ENCODE measurements around the gene KCNH8.
A peak's percentile ranks its signal among the peaks of the same experiment; 100 is the strongest.

The KCNH8 gene

DNA sequence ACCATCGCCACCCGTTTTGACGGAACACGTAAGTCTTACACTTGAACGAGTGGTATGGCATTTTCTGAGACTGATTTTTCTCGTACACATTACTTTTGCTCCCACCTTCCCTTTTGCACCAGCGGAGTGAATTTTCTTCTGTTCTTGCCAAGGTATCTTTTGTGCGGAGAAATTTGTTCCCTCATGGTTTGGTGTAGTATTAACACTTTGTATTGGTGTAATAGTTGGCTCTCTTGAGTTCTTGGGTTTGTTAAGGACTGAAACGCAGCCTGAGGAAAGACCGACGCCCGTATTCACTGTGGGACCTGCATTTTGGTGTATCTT is 420 bp downstream of the KCNH8 start:
- no peaks in the 10 kb centered on the region for H3K27me3 ChIP-seq (ENCODE audit: low read depth)
- H3K4me3 ChIP-seq = peak overlapping the region; percentile 62
- H3K9me3 ChIP-seq = no peaks in the 10 kb centered on the region
- H3K4me1 ChIP-seq = peaks cover 5% of the 10 kb centered on the region
- no peaks in the 10 kb centered on the region for H3K36me3 ChIP-seq (replicated peaks)
- no peak for DNase-seq (ENCODE audit: low spot score in 2 of 2)
- in situ Hi-C loops (cut with MboI; ENCODE audit: low sequenced_read_pairs) = no loop called here

DNA sequence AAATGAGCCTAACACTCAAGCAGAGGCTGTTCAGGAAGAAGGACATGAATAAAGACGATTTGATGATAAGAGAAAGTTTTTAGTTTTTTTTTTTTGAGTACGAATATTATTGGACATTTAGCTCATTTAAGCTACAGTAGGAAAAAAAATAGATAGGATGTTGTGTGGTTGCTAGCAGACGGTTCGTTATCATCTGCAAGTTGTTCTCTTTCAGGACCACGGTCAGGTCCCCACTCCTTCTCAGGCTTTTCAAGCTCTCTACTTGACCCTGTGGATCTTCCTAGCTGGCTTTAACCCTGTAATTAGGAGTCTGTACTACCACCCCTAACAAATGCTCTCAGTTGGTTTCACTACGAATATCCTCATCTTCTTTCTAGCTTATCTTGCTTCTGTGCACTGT is 1.1 kb downstream of the KCNH8 start:
- H3K4me3 ChIP-seq = peak overlapping the region; percentile 62; the same call in 1 of the 2 replicates

DNA sequence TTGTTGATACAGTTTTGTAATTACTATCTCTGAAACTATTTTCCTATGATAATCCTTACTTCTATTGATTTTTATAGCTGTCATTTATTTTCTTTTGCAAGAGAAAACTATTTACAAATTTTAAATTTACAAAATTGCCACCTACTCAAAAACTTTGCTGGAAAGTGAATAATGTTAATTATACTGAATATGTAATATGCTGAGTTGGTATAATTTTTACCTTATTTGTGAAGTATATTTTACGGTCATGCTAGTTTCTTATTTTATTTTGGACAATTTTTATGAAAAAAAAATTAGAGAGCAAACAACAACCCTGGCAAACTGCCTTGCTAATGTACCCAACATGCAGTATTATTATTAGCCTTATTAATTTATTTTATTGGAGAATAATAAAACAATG is 2.9 kb downstream of the KCNH8 start:
- Histone ChIP-seq H3K9me3 (no peaks in the 10 kb centered on the region), H3K4me1 (peaks cover 5% of the 10 kb centered on the region), H3K27me3 (ENCODE audit: low read depth) (no peaks in the 10 kb centered on the region), H3K4me3 (no peak overlapping the region), H3K36me3 (replicated peaks) (no peaks in the 10 kb centered on the region)
- in situ Hi-C loops (cut with MboI; ENCODE audit: low sequenced_read_pairs) = no loop called here
- no peak for DNase-seq (ENCODE audit: low spot score in 2 of 2)

More for the DNA sequence above, 1.1 kb downstream of the KCNH8 start:
- peak; percentile 39 to 64 for DNase-seq (ENCODE audit: low spot score in 2 of 2)
- H3K27me3 ChIP-seq (ENCODE audit: low read depth) = no peaks in the 10 kb centered on the region
- in situ Hi-C loops (cut with MboI; ENCODE audit: low sequenced_read_pairs) = no loop called here
- H3K36me3 ChIP-seq (replicated peaks) = no peaks in the 10 kb centered on the region
- H3K9me3 ChIP-seq = no peaks in the 10 kb centered on the region
- H3K4me1 ChIP-seq = peaks cover 5% of the 10 kb centered on the region

DNA sequence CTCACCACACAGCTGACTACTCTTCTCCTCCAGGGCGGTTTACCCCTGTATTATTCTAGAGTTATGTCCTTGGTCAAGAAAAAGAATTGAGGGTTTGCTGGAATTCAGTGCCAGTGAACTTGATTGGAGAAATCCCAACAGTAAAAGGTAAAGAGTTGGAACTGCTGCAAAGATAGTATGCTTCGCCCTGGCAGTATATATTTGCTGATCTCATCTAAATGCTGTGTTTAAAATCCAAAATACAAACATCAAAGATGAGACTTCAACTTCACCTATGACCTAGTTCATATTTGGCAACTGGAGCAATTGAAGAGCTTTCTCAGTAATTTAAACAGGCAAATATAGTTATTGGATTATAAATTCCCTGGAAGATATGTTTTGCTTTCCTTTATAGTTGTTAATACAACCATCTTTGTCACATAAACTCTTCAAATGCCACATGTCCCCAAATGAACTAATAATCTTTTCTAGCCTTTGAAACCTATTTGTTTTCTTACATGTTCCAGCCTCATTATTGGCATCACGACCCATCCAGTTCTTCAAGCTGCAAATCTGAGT is 6.5 kb downstream of the KCNH8 start:
- H3K4me3 ChIP-seq = no peak overlapping the region
- DNase-seq (ENCODE audit: low spot score in 2 of 2) = no peak
- no peaks in the 10 kb centered on the region for H3K9me3 ChIP-seq
- no peaks in the 10 kb centered on the region for H3K36me3 ChIP-seq (replicated peaks)
- H3K4me1 ChIP-seq = no peaks in the 10 kb centered on the region
- in situ Hi-C loops (cut with MboI; ENCODE audit: low sequenced_read_pairs) = no loop called here
- no peaks in the 10 kb centered on the region for H3K27me3 ChIP-seq (ENCODE audit: low read depth)

DNA sequence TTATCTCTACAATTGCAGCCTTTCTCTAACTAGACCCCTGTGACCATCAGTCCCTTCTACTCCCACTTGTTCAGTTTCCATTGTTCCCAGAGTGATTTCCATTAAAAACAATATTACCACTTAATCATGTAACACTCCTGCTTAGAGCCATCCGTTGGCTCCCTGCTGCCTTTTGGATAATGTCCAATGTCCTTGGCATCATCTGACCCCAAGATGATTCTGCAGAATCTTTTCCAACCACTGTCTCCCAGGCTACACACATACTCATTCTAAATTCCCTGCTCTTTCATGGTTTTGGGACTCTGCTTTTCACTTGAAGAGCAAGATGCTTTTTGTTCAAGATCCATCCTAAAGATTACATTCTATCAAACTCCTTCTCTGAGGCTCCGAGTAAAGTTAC is 7.1 kb downstream of the KCNH8 start:
- H3K9me3 ChIP-seq = no peaks in the 10 kb centered on the region
- in situ Hi-C loops (cut with MboI; ENCODE audit: low sequenced_read_pairs) = no loop called here
- DNase-seq (ENCODE audit: low spot score in 2 of 2) = no peak
- no peaks in the 10 kb centered on the region for H3K36me3 ChIP-seq (replicated peaks)
- H3K4me1 ChIP-seq = no peaks in the 10 kb centered on the region
- H3K4me3 ChIP-seq = no peak overlapping the region
- no peaks in the 10 kb centered on the region for H3K27me3 ChIP-seq (ENCODE audit: low read depth)

DNA sequence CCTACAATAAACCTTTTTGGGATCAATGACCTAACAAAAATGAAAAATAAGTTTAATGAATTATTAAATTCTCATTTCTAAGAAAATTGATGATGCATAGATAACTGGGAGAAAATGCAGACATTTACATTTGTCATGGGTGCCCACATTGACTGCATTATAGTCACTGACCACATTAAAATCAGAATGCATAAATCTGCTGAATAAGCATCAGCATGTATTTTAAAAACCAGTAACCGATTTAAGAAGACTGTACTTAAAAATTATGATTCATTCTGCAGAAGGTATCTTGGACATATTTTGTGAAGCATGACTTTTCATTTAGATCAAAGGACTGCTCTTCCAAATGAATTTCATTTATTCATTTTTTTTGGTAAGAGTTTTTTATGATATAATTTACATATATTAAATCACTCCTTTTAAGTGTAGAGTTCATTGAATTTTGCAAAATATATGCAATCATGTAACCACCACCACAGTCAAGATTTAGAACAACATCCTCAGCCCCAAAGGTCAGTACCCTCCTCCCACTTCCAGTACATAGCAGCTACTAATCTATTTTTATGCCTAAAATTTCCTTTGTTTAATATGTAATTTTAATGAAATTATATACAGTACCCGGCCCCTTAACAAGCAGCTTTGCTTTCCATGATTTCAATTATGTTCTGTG is 11.8 kb downstream of the KCNH8 start:
- H3K9me3 ChIP-seq = no peaks in the 10 kb centered on the region
- no peak for DNase-seq (ENCODE audit: low spot score in 2 of 2)
- no peaks in the 10 kb centered on the region for H3K27me3 ChIP-seq (ENCODE audit: low read depth)
- H3K4me3 ChIP-seq = no peak overlapping the region
- no peaks in the 10 kb centered on the region for H3K4me1 ChIP-seq
- no peaks in the 10 kb centered on the region for H3K36me3 ChIP-seq (replicated peaks)
- in situ Hi-C loops (cut with MboI; ENCODE audit: low sequenced_read_pairs) = no loop called here

DNA sequence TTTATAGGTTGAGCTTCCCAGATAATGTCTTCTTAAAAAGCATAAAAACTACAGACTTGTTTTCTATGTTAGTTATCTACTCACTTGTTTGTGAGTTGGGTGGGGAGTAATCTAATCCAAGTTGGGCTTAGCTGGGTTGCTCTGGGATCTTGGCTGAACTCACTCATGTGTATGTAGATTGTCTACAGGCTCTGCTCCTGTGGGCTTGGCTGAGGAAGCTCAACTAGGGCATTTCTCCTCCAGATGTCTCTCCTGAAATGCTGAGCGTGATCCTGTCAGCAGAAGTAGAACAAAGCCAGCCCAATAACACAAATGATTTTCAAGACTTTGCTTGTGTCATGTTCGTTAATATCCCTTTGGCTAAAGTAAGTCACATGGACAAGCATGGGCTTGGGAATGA is 17.3 kb downstream of the KCNH8 start:
- Histone ChIP-seq H3K27me3 (ENCODE audit: low read depth) (no peaks in the 10 kb centered on the region), H3K4me1 (no peaks in the 10 kb centered on the region), H3K36me3 (replicated peaks) (no peaks in the 10 kb centered on the region), H3K4me3 (no peak overlapping the region), H3K9me3 (no peaks in the 10 kb centered on the region)
- in situ Hi-C loops (cut with MboI; ENCODE audit: low sequenced_read_pairs) = no loop called here
- DNase-seq (ENCODE audit: low spot score in 2 of 2) = no peak

DNA sequence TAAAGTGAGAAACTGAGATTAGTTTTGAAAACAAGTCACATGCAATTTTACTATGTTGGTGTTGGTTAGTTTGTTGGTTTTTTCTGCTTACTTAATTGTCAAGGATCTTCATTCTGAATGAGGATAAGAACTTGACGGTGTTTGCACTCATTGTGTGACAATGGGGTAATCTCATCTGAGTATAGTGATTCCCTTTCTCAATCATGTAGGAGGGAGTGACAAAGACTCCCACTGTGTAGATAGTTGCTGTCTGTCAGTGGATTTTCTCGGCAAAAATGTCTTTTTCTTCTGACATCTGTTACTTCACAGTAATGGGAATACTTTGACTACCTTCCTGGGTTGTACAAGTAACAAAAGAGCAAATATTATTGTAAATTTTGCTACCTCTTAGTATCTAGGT is 23.5 kb downstream of the KCNH8 start:
- DNase-seq (ENCODE audit: low spot score in 2 of 2) = no peak
- H3K4me3 ChIP-seq = no peak overlapping the region
- no peaks in the 10 kb centered on the region for H3K9me3 ChIP-seq
- H3K27me3 ChIP-seq (ENCODE audit: low read depth) = no peaks in the 10 kb centered on the region
- H3K36me3 ChIP-seq (replicated peaks) = no peaks in the 10 kb centered on the region
- in situ Hi-C loops (cut with MboI; ENCODE audit: low sequenced_read_pairs) = no loop called here
- H3K4me1 ChIP-seq = no peaks in the 10 kb centered on the region

DNA sequence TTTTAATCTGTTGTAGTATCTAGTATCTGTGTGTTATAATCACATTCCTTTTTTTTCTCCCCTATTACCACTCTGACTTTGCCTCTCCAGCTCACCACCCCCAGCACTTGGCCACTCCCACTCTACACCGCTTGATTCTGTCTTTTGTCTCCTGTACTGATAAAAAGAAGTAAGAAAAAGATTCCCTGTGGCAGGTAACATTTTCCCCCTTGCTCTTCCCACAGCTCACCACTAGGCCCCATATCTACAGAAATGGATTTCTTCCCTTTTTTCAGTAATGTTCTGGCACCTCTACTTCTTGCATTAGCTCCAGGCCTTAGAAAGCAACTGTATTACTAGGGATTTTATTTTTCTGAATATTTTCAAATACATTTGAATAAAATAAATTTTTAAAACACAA is 25.6 kb downstream of the KCNH8 start:
- Histone ChIP-seq H3K36me3 (replicated peaks) (no peaks in the 10 kb centered on the region), H3K9me3 (no peaks in the 10 kb centered on the region), H3K27me3 (ENCODE audit: low read depth) (no peaks in the 10 kb centered on the region), H3K4me1 (no peaks in the 10 kb centered on the region), H3K4me3 (no peak overlapping the region)
- DNase-seq (ENCODE audit: low spot score in 2 of 2) = peak in 1 of 2 experiments; percentile 14
- in situ Hi-C loops (cut with MboI; ENCODE audit: low sequenced_read_pairs) = no loop called here

DNA sequence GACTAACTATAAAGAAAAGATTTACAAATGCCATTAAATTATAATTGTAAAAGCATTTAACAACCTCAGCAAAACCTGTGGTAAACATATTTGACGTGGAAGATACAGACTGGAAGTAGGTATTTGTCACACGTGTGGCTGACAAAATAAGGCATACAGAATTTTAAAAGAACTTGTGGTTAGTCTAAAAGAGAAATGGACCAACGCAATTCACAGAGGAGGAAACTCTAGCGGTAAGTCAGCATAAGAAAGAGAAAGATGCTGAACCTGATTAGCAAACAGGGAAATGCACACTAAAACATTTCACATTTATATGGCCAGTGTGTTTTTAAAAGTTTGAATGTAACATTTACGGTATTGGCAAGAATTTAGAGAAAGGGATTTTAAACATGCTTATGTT is 35.3 kb downstream of the KCNH8 start:
- no peaks in the 10 kb centered on the region for H3K9me3 ChIP-seq
- H3K4me3 ChIP-seq = no peak overlapping the region
- DNase-seq (ENCODE audit: low spot score in 2 of 2) = no peak
- no peaks in the 10 kb centered on the region for H3K36me3 ChIP-seq (replicated peaks)
- in situ Hi-C loops (cut with MboI; ENCODE audit: low sequenced_read_pairs) = no loop called here
- H3K27me3 ChIP-seq (ENCODE audit: low read depth) = no peaks in the 10 kb centered on the region
- no peaks in the 10 kb centered on the region for H3K4me1 ChIP-seq

DNA sequence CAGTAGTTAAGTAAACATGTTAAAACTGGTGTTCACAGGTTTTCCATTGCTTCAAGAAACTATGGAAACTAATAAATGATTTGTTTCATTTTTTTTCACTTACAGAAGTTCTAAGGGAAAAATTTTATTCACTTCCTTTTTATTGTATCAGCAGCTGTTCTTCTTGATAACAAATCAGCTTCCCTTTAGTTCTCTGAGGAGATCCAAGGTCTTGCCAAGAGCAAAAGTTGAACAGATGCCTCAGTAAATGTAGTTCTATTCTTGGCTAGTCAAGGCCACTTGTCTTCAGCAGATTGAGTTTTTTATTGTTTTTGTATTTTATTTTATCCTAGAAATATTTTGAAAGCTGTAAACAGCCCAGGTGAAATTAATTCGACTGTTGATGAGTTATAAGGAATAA is 41.8 kb downstream of the KCNH8 start:
- in situ Hi-C loops (cut with MboI; ENCODE audit: low sequenced_read_pairs) = no loop called here
- Histone ChIP-seq H3K4me3 (no peak overlapping the region), H3K27me3 (ENCODE audit: low read depth) (no peaks in the 10 kb centered on the region), H3K36me3 (replicated peaks) (no peaks in the 10 kb centered on the region), H3K9me3 (no peaks in the 10 kb centered on the region), H3K4me1 (no peaks in the 10 kb centered on the region)
- no peak for DNase-seq (ENCODE audit: low spot score in 2 of 2)

DNA sequence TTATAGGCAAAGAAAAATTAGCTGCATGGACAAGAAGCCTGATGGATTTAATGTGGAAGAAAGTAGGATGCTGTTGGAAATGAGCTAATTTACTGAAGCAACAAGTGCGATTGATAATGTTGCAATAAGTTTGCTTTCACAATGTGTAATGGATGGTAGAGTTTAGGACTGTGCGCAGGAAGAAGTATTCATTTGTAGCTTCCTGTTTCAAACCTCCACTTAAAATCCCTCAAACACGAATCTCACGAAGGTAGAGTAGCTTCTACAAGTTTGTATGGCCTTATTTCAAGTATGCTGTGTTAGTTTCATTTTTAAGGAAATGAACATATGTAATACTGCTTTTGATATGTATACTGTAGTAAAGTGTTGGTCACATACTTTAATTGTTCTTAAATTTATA is 42.3 kb downstream of the KCNH8 start:
- DNase-seq (ENCODE audit: low spot score in 2 of 2) = no peak
- Histone ChIP-seq H3K27me3 (ENCODE audit: low read depth) (no peaks in the 10 kb centered on the region), H3K4me3 (no peak overlapping the region), H3K36me3 (replicated peaks) (no peaks in the 10 kb centered on the region), H3K4me1 (no peaks in the 10 kb centered on the region), H3K9me3 (no peaks in the 10 kb centered on the region)
- in situ Hi-C loops (cut with MboI; ENCODE audit: low sequenced_read_pairs) = no loop called here

DNA sequence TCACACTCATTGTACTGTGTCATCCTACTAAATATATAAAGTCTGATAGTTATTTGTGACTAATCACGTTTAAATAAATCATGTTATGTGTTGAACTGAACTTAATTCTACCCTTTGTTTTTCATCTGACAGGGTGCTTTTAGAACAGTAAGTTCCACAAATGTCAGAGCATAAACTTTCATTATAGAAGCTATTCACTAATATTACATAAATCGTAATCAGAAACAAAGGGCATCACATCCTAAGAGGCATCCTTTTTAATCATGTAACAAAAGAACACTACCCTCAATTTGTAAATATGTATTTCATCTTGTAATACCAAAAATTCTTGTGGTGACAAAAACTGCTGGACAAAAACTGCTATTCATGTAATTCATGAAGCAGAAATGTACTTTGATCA is 50.8 kb downstream of the KCNH8 start:
- H3K36me3 ChIP-seq (replicated peaks) = no peaks in the 10 kb centered on the region
- H3K4me3 ChIP-seq = no peak overlapping the region
- H3K9me3 ChIP-seq = no peaks in the 10 kb centered on the region
- H3K4me1 ChIP-seq = no peaks in the 10 kb centered on the region
- DNase-seq (ENCODE audit: low spot score in 2 of 2) = no peak
- H3K27me3 ChIP-seq (ENCODE audit: low read depth) = no peaks in the 10 kb centered on the region
- in situ Hi-C loops (cut with MboI; ENCODE audit: low sequenced_read_pairs) = no loop called here

DNA sequence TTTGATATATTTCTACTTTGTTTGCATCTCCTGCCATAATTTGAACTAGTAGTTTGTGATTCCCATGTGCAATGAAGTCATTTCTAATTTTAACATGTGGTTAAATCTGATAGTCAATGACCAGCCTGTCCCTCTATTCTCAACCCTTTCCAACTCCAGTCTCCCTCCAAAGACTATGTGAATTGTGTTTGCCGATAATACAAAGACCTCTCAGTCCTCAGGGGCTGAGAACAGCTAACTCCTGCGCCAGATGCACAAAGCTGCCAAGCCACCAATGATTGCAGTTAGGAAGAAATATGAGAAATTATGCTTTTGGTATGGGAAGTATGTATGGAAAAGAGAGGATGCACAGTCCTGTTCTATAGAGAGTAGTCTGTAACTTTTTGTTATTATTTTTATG is 54.0 kb downstream of the KCNH8 start:
- in situ Hi-C loops (cut with MboI; ENCODE audit: low sequenced_read_pairs) = no loop called here
- H3K36me3 ChIP-seq (replicated peaks) = no peaks in the 10 kb centered on the region
- no peaks in the 10 kb centered on the region for H3K27me3 ChIP-seq (ENCODE audit: low read depth)
- H3K9me3 ChIP-seq = no peaks in the 10 kb centered on the region
- DNase-seq (ENCODE audit: low spot score in 2 of 2) = no peak
- H3K4me3 ChIP-seq = no peak overlapping the region
- H3K4me1 ChIP-seq = no peaks in the 10 kb centered on the region

DNA sequence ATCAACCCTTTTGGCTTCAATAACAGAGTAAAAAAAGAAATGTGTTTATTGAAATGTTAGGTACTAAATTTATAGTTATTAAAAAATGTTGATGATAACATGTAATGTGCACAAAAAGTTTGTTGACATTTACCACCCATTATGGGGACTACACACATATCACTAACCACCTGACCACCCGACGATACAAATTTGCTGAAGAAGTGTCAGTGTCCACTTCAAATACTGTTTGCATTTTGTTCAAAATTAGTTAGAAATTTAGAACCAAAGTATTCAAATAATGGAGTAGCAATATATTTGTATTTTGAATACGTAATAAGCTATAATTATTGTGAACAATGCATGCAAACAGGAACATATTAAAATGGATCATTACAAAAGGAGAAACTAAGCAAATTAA is 54.4 kb downstream of the KCNH8 start:
- no peak overlapping the region for H3K4me3 ChIP-seq
- no peaks in the 10 kb centered on the region for H3K36me3 ChIP-seq (replicated peaks)
- DNase-seq (ENCODE audit: low spot score in 2 of 2) = no peak
- H3K4me1 ChIP-seq = no peaks in the 10 kb centered on the region
- H3K9me3 ChIP-seq = no peaks in the 10 kb centered on the region
- H3K27me3 ChIP-seq (ENCODE audit: low read depth) = no peaks in the 10 kb centered on the region
- in situ Hi-C loops (cut with MboI; ENCODE audit: low sequenced_read_pairs) = no loop called here
